HG03432 (cell line): Measurements from ENCODE around the gene SDC1.

ENCODE experiments used
- ATAC-seq: cut with Tn5 transposase; IDR thresholded peaks from one replicate; pipeline ENCODE4 v1.9.1; 2021; ENCODE audit warnings: mild to moderate bottlenecking, moderate library complexity; ENCODE audit not compliant: unreplicated experiment

Gene SDC1

DNA sequence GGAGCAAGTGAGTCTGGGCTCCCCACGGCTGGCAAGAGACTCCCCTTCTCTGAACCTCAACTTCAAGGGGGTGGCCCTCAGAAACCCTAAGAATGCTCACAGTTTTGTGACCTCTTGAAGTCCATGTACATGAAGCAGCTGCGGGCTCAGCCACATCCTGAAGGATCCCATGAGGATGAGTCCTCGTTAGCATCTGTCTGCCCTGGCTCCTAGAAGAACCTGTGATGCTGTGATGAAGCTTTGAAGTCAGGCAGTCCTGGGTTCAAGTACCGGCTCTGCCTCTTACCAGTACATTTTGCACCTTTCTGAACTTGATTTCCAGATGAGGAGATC is 38.1 kb downstream of the SDC1 start:
- ATAC-seq = no peak

GRCh38 chr2:20186078-20186854 is 38.7 kb downstream of the SDC1 start:
- ATAC-seq = peak; percentile 62

- ATAC-seq = no peak
These were observed 39.5 kb downstream of the SDC1 start for GRCh38 chr2:20185176-20186022.

DNA sequence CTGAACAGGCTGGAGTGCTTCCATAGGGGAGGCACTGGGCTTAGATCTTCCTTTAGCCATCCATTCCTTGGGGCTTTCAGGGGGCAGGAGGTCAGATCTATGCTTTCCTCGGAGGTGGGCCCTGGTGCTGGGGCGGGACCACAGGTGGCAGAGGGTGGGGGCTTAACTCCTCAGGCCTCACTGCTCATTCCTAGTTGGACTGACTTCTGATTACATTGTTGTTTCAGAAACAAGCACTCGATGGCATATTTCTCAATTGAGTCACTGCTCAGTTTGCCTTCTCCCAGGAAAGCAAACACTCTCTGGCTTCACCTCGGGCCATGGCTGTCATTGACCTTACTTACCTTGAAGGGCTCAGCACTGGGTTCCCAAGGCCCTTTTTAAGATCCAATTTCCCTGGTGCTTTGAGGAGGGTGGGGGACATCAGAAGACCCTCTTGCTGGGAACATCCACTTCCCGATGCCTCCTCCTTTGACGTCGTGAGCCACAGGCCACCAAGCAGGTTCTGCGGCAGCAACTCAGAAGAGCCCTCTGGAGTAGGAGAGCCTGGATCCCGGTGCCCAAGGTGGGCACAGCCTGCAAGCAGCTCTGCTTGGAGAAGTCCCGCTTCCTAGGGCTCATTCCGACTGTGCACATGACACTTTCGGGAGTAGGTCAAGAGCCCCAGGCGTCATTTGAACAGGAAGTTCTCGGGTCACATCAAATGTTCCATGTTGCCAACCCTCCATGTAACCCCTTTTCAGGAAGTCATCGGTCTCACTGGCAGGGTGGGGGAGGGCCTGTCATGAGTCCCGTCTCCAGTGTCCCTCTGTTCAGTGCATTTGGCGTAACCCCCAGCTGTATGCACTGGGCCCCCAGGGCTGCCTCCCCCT is 40.6 kb downstream of the SDC1 start:
- ATAC-seq = no peak

GRCh38 chr2:20183373-20183772 is 41.6 kb downstream of the SDC1 start:
- ATAC-seq = no peak

DNA sequence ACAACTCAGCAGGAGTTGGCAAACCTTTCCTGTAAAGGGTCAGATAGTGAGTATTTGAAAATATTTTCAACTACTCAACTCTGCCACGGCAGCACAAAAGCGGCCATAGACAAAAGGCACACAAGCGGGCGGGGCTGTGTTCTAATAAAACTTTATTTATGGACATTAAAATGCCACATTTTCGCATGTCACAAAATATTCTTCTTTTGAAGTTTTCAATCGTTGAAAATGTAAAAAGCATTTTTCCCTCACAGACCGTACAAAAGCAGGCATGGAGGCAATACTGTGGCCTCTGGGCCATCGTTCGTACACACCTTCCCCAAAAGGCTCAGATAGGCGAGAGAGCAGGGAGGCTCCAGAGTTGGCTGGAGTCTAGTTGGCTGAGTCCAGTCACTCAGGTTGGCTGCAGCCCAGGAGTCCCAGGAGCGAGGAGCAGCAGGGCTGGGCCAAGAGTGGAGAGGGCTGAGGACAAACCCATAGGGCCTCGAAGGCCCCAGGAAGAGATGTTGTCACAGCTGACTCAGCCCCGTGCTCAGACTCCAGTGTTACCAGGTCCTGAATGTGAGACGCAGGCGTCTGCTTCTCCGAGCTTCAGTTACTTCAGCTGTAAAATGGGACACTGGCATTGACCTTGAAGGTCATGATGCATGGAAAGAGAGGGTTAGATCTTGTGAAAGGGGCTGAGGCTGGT is 42.5 kb downstream of the SDC1 start:
- ATAC-seq = no peak

- ATAC-seq = no peak
These were observed 43.2 kb downstream of the SDC1 start for GRCh38 chr2:20181761-20182160.

DNA sequence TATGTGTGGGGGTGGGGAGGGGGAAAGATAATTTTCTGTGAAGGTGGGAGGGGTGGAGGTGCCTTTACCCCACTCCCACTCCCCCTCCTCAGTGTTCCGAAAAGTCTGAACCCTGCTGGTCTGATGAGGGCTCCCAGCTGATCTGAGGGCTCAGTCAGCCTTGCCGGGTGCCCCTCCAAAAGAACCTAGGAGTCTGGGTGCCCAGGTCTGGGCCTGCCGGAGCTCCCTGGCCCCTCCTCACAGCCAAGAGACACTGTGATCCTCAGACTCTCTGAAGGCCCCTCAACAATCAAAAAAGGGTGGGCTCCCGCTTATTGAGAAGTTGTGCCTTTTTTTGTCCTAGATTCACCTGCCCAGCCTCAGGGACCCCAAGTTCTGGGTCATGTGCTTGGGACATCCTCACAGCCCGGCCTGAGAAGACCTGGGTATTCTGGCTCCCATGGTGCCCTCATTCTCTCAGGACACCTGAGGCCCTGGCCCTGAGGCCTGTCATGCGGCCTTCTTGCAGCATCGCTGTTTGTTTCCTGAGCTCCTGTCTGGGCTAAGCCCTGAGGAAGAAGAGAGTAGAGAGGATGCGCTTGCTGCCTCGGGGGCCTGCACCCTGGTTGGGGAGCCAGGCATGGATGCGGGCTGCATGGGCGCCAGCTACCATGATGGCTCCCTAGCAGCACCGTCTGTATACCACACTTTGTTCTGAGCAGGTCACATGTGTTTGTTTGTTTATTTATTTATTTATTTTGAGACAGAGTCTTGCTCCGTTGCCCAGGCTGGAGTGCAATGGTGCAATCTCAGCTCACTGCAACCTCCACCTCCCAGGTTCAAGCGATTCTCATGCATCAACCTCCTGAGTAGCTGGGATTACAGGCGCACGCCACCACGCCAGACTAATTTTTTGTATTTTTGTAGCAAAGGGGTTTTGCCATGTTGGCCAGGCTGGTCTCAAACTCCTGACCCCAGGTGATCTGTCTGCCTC is 44.0 kb downstream of the SDC1 start:
- ATAC-seq = no peak

GRCh38 chr2:20179755-20180594 is 45.0 kb downstream of the SDC1 start:
- no peak for ATAC-seq

GRCh38 chr2:20179466-20179754 is 45.5 kb downstream of the SDC1 start:
- ATAC-seq = no peak

DNA sequence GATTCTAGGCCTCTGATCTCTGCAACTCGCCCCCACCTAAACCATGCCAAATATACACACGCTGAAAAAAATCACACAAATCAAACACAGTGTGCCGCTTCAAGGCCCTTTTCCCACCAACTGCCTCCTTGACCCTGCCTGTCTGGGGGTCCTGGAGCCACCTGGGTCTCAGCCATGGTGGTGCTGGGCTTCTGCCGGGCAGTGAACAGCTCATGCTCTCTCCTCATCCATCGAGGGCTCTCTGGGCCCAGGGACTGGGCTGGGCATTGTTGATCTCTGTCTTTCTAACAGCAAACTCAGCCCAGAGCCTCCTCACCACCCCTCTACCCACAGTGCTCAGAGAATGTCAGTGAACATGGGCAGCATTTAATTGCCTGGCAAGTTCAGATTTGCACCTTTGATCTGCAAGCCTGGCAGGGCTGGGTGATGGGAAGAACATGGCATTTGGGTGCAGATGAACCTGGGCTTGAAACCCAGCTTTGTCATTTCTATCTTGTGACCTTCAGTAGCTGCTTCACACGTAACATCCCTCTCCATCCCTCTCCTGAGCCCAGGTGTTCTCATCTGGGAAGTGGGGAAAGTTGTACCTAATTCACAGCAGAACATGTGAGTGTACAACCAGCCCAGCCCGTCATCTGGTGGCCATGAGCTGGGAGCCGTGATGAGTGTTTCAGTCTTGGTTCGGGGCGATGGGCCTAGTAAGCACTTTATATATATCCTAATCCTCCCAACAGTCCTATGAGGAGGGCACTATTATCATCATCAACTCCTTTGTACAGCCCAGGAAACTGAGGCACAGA is 46.1 kb downstream of the SDC1 start:
- ATAC-seq = no peak

DNA sequence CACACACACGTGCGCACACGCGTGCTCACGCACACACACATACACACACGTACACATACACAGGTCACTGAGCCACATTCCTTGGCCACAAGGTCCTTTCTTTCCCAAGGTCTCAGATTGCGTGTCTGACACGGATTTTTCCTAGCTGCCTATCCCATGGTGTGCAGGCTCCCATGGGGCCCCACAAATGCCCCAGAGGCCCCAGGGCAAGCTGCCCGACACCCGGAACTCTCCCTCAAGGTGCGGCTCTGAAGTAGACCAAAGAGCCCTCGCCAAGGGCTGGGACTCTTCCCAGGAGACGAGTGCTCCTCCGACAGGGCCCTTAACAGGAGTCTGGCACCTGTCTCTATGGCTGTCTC is 46.7 kb downstream of the SDC1 start:
- ATAC-seq = no peak

- no peak for ATAC-seq
These were observed 47.2 kb downstream of the SDC1 start for GRCh38 chr2:20177556-20178248.

DNA sequence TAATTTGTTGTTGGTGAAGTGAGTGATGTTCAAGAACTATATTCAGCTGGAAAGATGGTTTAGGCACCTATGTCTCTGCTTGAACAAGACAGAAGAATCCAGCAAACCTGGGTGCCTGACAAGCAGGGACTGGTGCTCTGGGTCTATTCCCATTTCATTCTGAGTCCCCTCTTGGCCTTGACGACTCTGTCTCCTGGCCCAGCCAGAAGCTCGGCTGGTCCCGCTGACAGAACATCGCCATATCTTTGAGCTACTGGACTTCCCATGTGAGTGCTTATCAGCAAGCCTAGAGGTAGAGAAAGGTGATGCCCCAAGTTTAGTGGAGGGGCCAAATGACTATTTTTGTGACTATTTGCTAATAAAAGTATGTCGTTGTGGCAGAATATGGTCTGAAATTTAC is 48.2 kb downstream of the SDC1 start:
- ATAC-seq = no peak

GRCh38 chr2:20175931-20176330 is 49.0 kb downstream of the SDC1 start:
- ATAC-seq = no peak

GRCh38 chr2:20175267-20175666 is 49.7 kb downstream of the SDC1 start:
- no peak for ATAC-seq

DNA sequence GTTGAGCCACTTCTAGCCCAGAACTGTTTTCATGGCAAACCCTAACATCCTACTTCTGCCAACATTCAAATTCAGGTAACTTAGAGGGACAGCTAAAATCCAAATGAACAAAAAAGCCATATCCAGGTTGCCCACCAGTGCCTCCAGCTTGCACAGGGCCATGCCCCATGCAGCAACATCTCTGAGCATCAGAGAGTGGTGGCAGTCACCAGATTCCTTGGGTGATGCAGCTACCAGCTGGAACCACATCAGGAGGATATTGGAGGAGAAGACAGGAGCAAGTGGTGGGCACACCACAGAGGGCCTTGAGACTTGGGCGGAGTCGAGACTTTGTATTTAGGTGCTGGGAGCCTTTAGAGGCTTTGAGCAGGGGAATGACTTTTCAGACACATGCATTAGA is 50.5 kb downstream of the SDC1 start:
- no peak for ATAC-seq
